Nephron (organoid): ENCODE measurements around the gene MEF2A.
"Not testable (repeated sequence)": the region's sequence is repeated elsewhere in the genome, so short reads cannot be mapped to it uniquely, and the experiment has no call there.

Experiments
- H3K27ac Mint-ChIP-seq, 3 experiments: 2 replicates each; pipeline ENCODE4 v1.8.0; 2020; ENCODE audit warnings: mixed read lengths in 3 of 3, mild to moderate bottlenecking in 2 of 3, moderate library complexity in 1 of 3
- H3K27me3 Mint-ChIP-seq: 2 replicates; pipeline ENCODE4 v1.8.0; 2021; ENCODE audit warnings: low read depth, mild to moderate bottlenecking, moderate library complexity, mixed read lengths
- H3K36me3 Mint-ChIP-seq: 2 replicates; pipeline ENCODE4 v1.8.0; 2020; ENCODE audit warnings: low read depth, mixed read lengths
- H3K4me1 Mint-ChIP-seq: 2 replicates; pipeline ENCODE4 v1.8.0; 2020; ENCODE audit warnings: mixed read lengths
- H3K4me3 Mint-ChIP-seq, 3 experiments: 2 replicates each; pipeline ENCODE4 v1.8.0; 2020; ENCODE audit warnings: mild to moderate bottlenecking in 3 of 3, mixed read lengths in 3 of 3, moderate library complexity in 2 of 3
- H3K9me3 Mint-ChIP-seq: 2 replicates; pipeline ENCODE4 v1.8.0; 2020; ENCODE audit warnings: mixed read lengths
- CTCF ChIP-seq, 3 experiments: fragments of 200-600 bp; sonication (generic); IDR thresholded peaks; one replicate each; pipeline ENCODE4 v1.5.0; 2021; ENCODE audit warnings: antibody characterized with exemption in 3 of 3; ENCODE audit not compliant: unreplicated experiment in 3 of 3

MEF2A gene

GRCh38 chr15:99741835-99742234 lies 176.1 kb downstream of the MEF2A start:
- no peaks in the 10 kb centered on the region for H3K36me3 Mint-ChIP-seq
- no peaks in the 10 kb centered on the region for H3K9me3 Mint-ChIP-seq
- no peaks in the 10 kb centered on the region for H3K4me1 Mint-ChIP-seq
- no peak overlapping the region for H3K4me3 Mint-ChIP-seq
- H3K27ac Mint-ChIP-seq = no peak overlapping the region
- H3K27me3 Mint-ChIP-seq = peaks cover 11% of the 10 kb centered on the region
- no peak for TF ChIP-seq CTCF (IDR thresholded peaks at IDR 0.05; ENCODE audit: unreplicated experiment in 3 of 3)

- Mint-ChIP-seq H3K36me3 (no peaks in the 10 kb centered on the region), H3K27me3 (peaks cover 8% of the 10 kb centered on the region), H3K9me3 (no peaks in the 10 kb centered on the region), H3K4me3 (no peak overlapping the region), H3K4me1 (no peaks in the 10 kb centered on the region), H3K27ac (no peak overlapping the region)
- TF ChIP-seq CTCF (IDR thresholded peaks at IDR 0.05; ENCODE audit: unreplicated experiment in 3 of 3) = no peak
Observed at GRCh38 chr15:99744142-99744541, 178.4 kb downstream of the MEF2A start.

- Mint-ChIP-seq H3K4me3 (no peak overlapping the region), H3K36me3 (no peaks in the 10 kb centered on the region), H3K4me1 (no peaks in the 10 kb centered on the region), H3K9me3 (no peaks in the 10 kb centered on the region), H3K27ac (no peak overlapping the region), H3K27me3 (peaks cover 8% of the 10 kb centered on the region)
- no peak for TF ChIP-seq CTCF (IDR thresholded peaks at IDR 0.05; ENCODE audit: unreplicated experiment in 3 of 3)
Observed at GRCh38 chr15:99745370-99746086, 179.7 kb downstream of the MEF2A start.

- Mint-ChIP-seq H3K9me3 (no peaks in the 10 kb centered on the region), H3K36me3 (no peaks in the 10 kb centered on the region), H3K27ac (no peak overlapping the region), H3K4me1 (no peaks in the 10 kb centered on the region), H3K4me3 (no peak overlapping the region), H3K27me3 (peaks cover 12% of the 10 kb centered on the region)
- no peak for TF ChIP-seq CTCF (IDR thresholded peaks at IDR 0.05; ENCODE audit: unreplicated experiment in 3 of 3)
Observed at GRCh38 chr15:99749386-99749785, 183.6 kb downstream of the MEF2A start.

GRCh38 chr15:99750326-99750725 lies 184.5 kb downstream of the MEF2A start:
- H3K36me3 Mint-ChIP-seq, H3K4me3 Mint-ChIP-seq, H3K9me3 Mint-ChIP-seq, H3K27ac Mint-ChIP-seq, H3K4me1 Mint-ChIP-seq: not testable (repeated sequence)
- peaks cover 12% of the 10 kb centered on the region for H3K27me3 Mint-ChIP-seq

- no peaks in the 10 kb centered on the region for H3K9me3 Mint-ChIP-seq
- H3K4me3 Mint-ChIP-seq = no peak overlapping the region
- TF ChIP-seq CTCF (IDR thresholded peaks at IDR 0.05; ENCODE audit: unreplicated experiment in 3 of 3) = no peak
- no peaks in the 10 kb centered on the region for H3K36me3 Mint-ChIP-seq
- no peak overlapping the region for H3K27ac Mint-ChIP-seq
- H3K27me3 Mint-ChIP-seq = peaks cover 3% of the 10 kb centered on the region
- no peaks in the 10 kb centered on the region for H3K4me1 Mint-ChIP-seq
Observed at GRCh38 chr15:99752556-99752955, 186.8 kb downstream of the MEF2A start.
